GM18517 (cell line): Measurements from ENCODE around the gene TSPAN33.
"Not testable (repeated sequence)": the region's sequence is repeated elsewhere in the genome, so short reads cannot be mapped to it uniquely, and the experiment has no call there.

Experiments used
- ATAC-seq: cut with Tn5 transposase; IDR thresholded peaks from one replicate; pipeline ENCODE4 v1.9.1; 2021; ENCODE audit warnings: mild to moderate bottlenecking, moderate library complexity; ENCODE audit not compliant: unreplicated experiment

TSPAN33 gene

GRCh38 chr7:129169171-129169671, 24.7 kb downstream of the TSPAN33 start:
- ATAC-seq = no peak

GRCh38 chr7:129169686-129170440, 25.4 kb downstream of the TSPAN33 start:
- no peak for ATAC-seq

- ATAC-seq = no peak
Measured at GRCh38 chr7:129170441-129171021, 26.0 kb downstream of the TSPAN33 start.

- not testable (repeated sequence) for ATAC-seq
Measured at GRCh38 chr7:129173861-129174260, 29.4 kb downstream of the TSPAN33 start.

- no peak for ATAC-seq
Measured at GRCh38 chr7:129176916-129177710, 32.6 kb downstream of the TSPAN33 start.

- ATAC-seq = no peak
Measured at GRCh38 chr7:129184981-129185670, 40.6 kb downstream of the TSPAN33 start.

GRCh38 chr7:129186749-129187260, 42.3 kb downstream of the TSPAN33 start:
- no peak for ATAC-seq

GRCh38 chr7:129187681-129188371, 43.3 kb downstream of the TSPAN33 start:
- no peak for ATAC-seq

- ATAC-seq = no peak
Measured at GRCh38 chr7:129188372-129188891, 43.9 kb downstream of the TSPAN33 start, which contains the start of gene SMO. TSS of gene SMO (plus strand) at chr7:129188633. CDS start at chr7:129189152, 519 bp downstream.

GRCh38 chr7:129188892-129189660, 44.6 kb downstream of the TSPAN33 start:
- no peak for ATAC-seq

- no peak for ATAC-seq
Measured at GRCh38 chr7:129189661-129190310, 45.3 kb downstream of the TSPAN33 start.

GRCh38 chr7:129191272-129191671, 46.8 kb downstream of the TSPAN33 start:
- no peak for ATAC-seq

- no peak for ATAC-seq
Measured at GRCh38 chr7:129193892-129194291, 49.4 kb downstream of the TSPAN33 start.

GRCh38 chr7:129197771-129198170, 53.3 kb downstream of the TSPAN33 start:
- ATAC-seq = no peak

- ATAC-seq = no peak
Measured at GRCh38 chr7:129199406-129199805, 54.9 kb downstream of the TSPAN33 start.

- ATAC-seq = no peak
Measured at GRCh38 chr7:129202058-129202777, 57.7 kb downstream of the TSPAN33 start.

GRCh38 chr7:129203050-129203741, 58.7 kb downstream of the TSPAN33 start:
- no peak for ATAC-seq
